IMR-90 (cell line): Measurements from ENCODE around the gene ORAI1. TPM values are rescaled to one million over a fixed set of nuclear protein-coding genes. Genes with fewer than 3 reads are reported as not detected.

ENCODE experiments used
- ATAC-seq: fragments of 200-7000 bp; cut with Tn5 transposase; 2 replicates; pipeline ENCODE4 v1.9.1; 2020; ENCODE audit warnings: low read depth, mild to moderate bottlenecking, moderate library complexity
- BruUV-seq: library from RNA; stranded (reverse); fragments of 400-500 nt; replicated peaks from 2 replicates; lab custom pipeline; 2021; lab: Mats Ljungman, UMichigan
- CTCF ChIA-PET: fragments of 300-600 bp; formaldehyde crosslinking; extraction: SDS; loops from one replicate; lab custom pipeline; 2021; ENCODE audit warnings: antibody characterized with exemption; lab: Yijun Ruan, JAX
- POLR2A ChIA-PET: fragments of 300-600 bp; sonication (Branson Sonifier 250); formaldehyde crosslinking; loops from one replicate; lab custom pipeline; 2022; ENCODE audit warnings: antibody characterized with exemption; ENCODE audit not compliant: unreplicated experiment; lab: Charles Lee
- DNase-seq: peaks from one replicate; pipeline ENCODE4 v3.0.0; 2013
- H2AFZ ChIP-seq: replicated peaks from 2 replicates; pipeline ENCODE3; 2013; ENCODE audit warnings: low read length, mild to moderate bottlenecking; ENCODE audit not compliant: poor library complexity
- H2AK5ac ChIP-seq: 2 replicates; pipeline ENCODE4 v1.6.1; 2013; ENCODE audit warnings: low read depth, low read length, inconsistent platforms
- H2AK9ac ChIP-seq: replicated peaks from 2 replicates; pipeline ENCODE3; 2013; ENCODE audit warnings: mild to moderate bottlenecking, low read depth, low read length, moderate library complexity; ENCODE audit not compliant: poor library complexity
- H2BK120ac ChIP-seq: 2 replicates; pipeline ENCODE4 v1.6.1; 2013; ENCODE audit warnings: low read depth, low read length, inconsistent platforms
- H2BK15ac ChIP-seq: 3 replicates; pipeline ENCODE4 v1.6.1; 2013; ENCODE audit warnings: low read depth, low read length, inconsistent platforms
- H2BK20ac ChIP-seq: 2 replicates; pipeline ENCODE4 v1.6.1; 2013; ENCODE audit warnings: low read depth, mild to moderate bottlenecking, inconsistent platforms, low read length, moderate library complexity
- H2BK5ac ChIP-seq: 2 replicates; pipeline ENCODE4 v1.6.1; 2013; ENCODE audit warnings: mild to moderate bottlenecking, low read depth, low read length, inconsistent platforms; ENCODE audit not compliant: poor library complexity, severe bottlenecking
- H3K14ac ChIP-seq: replicated peaks from 2 replicates; pipeline ENCODE4 v1.6.1; 2013; ENCODE audit warnings: low read depth, low read length, inconsistent platforms
- H3K18ac ChIP-seq: 2 replicates; pipeline ENCODE4 v1.6.1; 2013; ENCODE audit warnings: low read depth, low read length, control low read depth
- H3K23ac ChIP-seq: 2 replicates; pipeline ENCODE4 v1.6.1; 2013; ENCODE audit warnings: low read depth, low read length, inconsistent platforms
- H3K27ac ChIP-seq: 2 replicates; pipeline ENCODE4 v1.5.1; 2013; ENCODE audit warnings: mild to moderate bottlenecking, control low read depth, low read length; ENCODE audit not compliant: insufficient read depth
- H3K27me3 ChIP-seq: 2 replicates; pipeline ENCODE4 v1.6.1; 2013; ENCODE audit warnings: low read length; ENCODE audit not compliant: control insufficient read depth, insufficient read depth
- H3K36me3 ChIP-seq: 2 replicates; pipeline ENCODE4 v1.6.1; 2013; ENCODE audit warnings: low read length, mixed read lengths; ENCODE audit not compliant: control insufficient read depth, insufficient read depth
- H3K4ac ChIP-seq: 2 replicates; pipeline ENCODE4 v1.6.1; 2013; ENCODE audit warnings: low read depth, low read length, inconsistent platforms
- H3K4me1 ChIP-seq: 2 replicates; pipeline ENCODE4 v1.6.1; 2013; ENCODE audit warnings: low read length, mixed read lengths; ENCODE audit not compliant: control insufficient read depth, insufficient read depth
- H3K4me2 ChIP-seq: 2 replicates; pipeline ENCODE4 v1.6.1; 2013; ENCODE audit warnings: low read depth, mild to moderate bottlenecking, control low read depth, low read length, moderate library complexity
- H3K4me3 ChIP-seq: 2 replicates; pipeline ENCODE4 v1.5.1; 2013; ENCODE audit warnings: low read depth, mild to moderate bottlenecking, control low read depth, low read length, moderate library complexity; ENCODE audit not compliant: insufficient read depth
- H3K56ac ChIP-seq: 2 replicates; pipeline ENCODE4 v1.6.1; 2013; ENCODE audit warnings: low read length, inconsistent platforms; ENCODE audit not compliant: insufficient read depth; ENCODE audit errors: extremely low read depth
- H3K79me1 ChIP-seq, 2 experiments: 2 replicates each; pipeline ENCODE4 v1.6.1; 2013; ENCODE audit warnings: low read length in 2 of 2, inconsistent platforms in 1 of 2, low read depth in 1 of 2
- H3K9ac ChIP-seq: 2 replicates; pipeline ENCODE4 v1.6.1; 2013; ENCODE audit warnings: low read depth, low read length, control low read depth
- H3K9me1 ChIP-seq: 2 replicates; pipeline ENCODE4 v1.6.1; 2013; ENCODE audit warnings: low read length, inconsistent platforms; ENCODE audit not compliant: insufficient read depth
- H3K9me3 ChIP-seq: 2 replicates; pipeline ENCODE4 v1.6.1; 2013; ENCODE audit warnings: low read length; ENCODE audit not compliant: control insufficient read depth, insufficient read depth
- H4K20me1 ChIP-seq: 2 replicates; pipeline ENCODE4 v1.6.1; 2013; ENCODE audit warnings: low read length, inconsistent platforms; ENCODE audit not compliant: insufficient read depth
- H4K5ac ChIP-seq: 2 replicates; pipeline ENCODE4 v1.6.1; 2013; ENCODE audit warnings: mild to moderate bottlenecking, low read depth, low read length, control low read depth
- H4K8ac ChIP-seq, 2 experiments: 2 replicates each; pipeline ENCODE4 v1.6.1; 2013; ENCODE audit warnings: low read depth in 2 of 2, low read length in 2 of 2, control low read depth in 1 of 2, inconsistent platforms in 1 of 2
- H4K91ac ChIP-seq: 2 replicates; pipeline ENCODE4 v1.6.1; 2013; ENCODE audit warnings: low read depth, low read length, inconsistent platforms; ENCODE audit not compliant: insufficient read depth
- CEBPB ChIP-seq: IDR thresholded peaks from 2 replicates; pipeline ENCODE4 v1.6.1; 2012; ENCODE audit warnings: low read depth, low read length, improper control_type of control experiment
- CHD1 ChIP-seq: IDR thresholded peaks from 2 replicates; pipeline ENCODE4 v1.6.1; 2012; ENCODE audit warnings: low read depth, low read length, improper control_type of control experiment
- CTCF ChIP-seq: conservative IDR thresholded peaks from 2 replicates; pipeline ENCODE4 v1.5.1; 2012; ENCODE audit warnings: mild to moderate bottlenecking, low read depth, low read length, improper control_type of control experiment
- ELK1 ChIP-seq: fragments of 150-350 bp; IDR thresholded peaks from 2 replicates; pipeline ENCODE4 v1.6.1; 2016; ENCODE audit warnings: low read depth, mild to moderate bottlenecking, low read length, moderate library complexity, borderline replicate concordance
- FOS ChIP-seq: fragments of 150-350 bp; IDR thresholded peaks from 2 replicates; pipeline ENCODE4 v1.6.1; 2016; ENCODE audit warnings: low read depth, low read length
- MAFK ChIP-seq: IDR thresholded peaks from 2 replicates; pipeline ENCODE4 v1.6.1; 2012; ENCODE audit warnings: low read depth, low read length, improper control_type of control experiment
- MAZ ChIP-seq: IDR thresholded peaks from 2 replicates; pipeline ENCODE4 v1.6.1; 2012; ENCODE audit warnings: low read depth, mild to moderate bottlenecking, low read length, improper control_type of control experiment, moderate library complexity, borderline replicate concordance
- MXI1 ChIP-seq: IDR thresholded peaks from 2 replicates; pipeline ENCODE4 v1.6.1; 2012; ENCODE audit warnings: low read depth, mild to moderate bottlenecking, low read length, moderate library complexity, borderline replicate concordance
- NFE2L2 ChIP-seq: fragments of 150-350 bp; IDR thresholded peaks from 2 replicates; pipeline ENCODE4 v1.6.1; 2016; ENCODE audit warnings: low read depth, mild to moderate bottlenecking, low read length
- POLR2A ChIP-seq: IDR thresholded peaks from 2 replicates; pipeline ENCODE4 v1.6.1; 2012; ENCODE audit warnings: mild to moderate bottlenecking, low read depth, low read length
- RCOR1 ChIP-seq: IDR thresholded peaks from 2 replicates; pipeline ENCODE4 v1.6.1; 2012; ENCODE audit warnings: mild to moderate bottlenecking, low read length, improper control_type of control experiment; ENCODE audit not compliant: insufficient replicate concordance
- RFX5 ChIP-seq: IDR thresholded peaks from 2 replicates; pipeline ENCODE4 v1.8.0; 2012; ENCODE audit warnings: low read depth, mild to moderate bottlenecking, low read length, moderate library complexity
- SMC3 ChIP-seq: fragments of 150-350 bp; IDR thresholded peaks from 2 replicates; pipeline ENCODE4 v1.6.1; 2016; ENCODE audit warnings: low read depth, mild to moderate bottlenecking, antibody characterized with exemption, low read length, moderate library complexity
- USF2 ChIP-seq: fragments of 150-350 bp; IDR thresholded peaks from 2 replicates; pipeline ENCODE4 v1.6.1; 2017; ENCODE audit warnings: mild to moderate bottlenecking, antibody characterized with exemption, low read length, low read depth
- WGBS, 2 experiments: methylation state at CpG; one replicate each; pipeline versions ENCODE4 v1.1.5 to v1.1.7; 2013; ENCODE audit warnings: missing lambda C conversion rate in 2 of 2; ENCODE audit not compliant: insufficient read length in 1 of 2; ENCODE audit errors: extremely low coverage in 2 of 2; 5-methylcytosine and 5-hydroxymethylcytosine counted together
- dilution Hi-C: fragments of 300-500 bp; cut with HindIII; formaldehyde crosslinking; loops from one replicate; pipeline ENCODE4 v1.14.3; 2018; ENCODE audit warnings: low sequenced_read_pairs; ENCODE audit not compliant: unreplicated experiment
- in situ Hi-C: fragments of 300-500 bp; cut with MboI; formaldehyde crosslinking; loops from 3 replicates; pipeline ENCODE4 v1.14.3; 2019; ENCODE audit warnings: low sequenced_read_pairs, inconsistent platforms, mixed read lengths
- intact Hi-C: fragments of 100-400 bp; cut with micrococcal nuclease; formaldehyde crosslinking; loops from 2 replicates; pipeline ENCODE4 v1.10.0; 2022
- polyA plus RNA-seq, 3 experiments: library from polyadenylated mRNA; depleted of rRNA; stranded (reverse); fragments of >200 nt; gene quantifications; 2 replicates each; pipeline ENCODE4 v1.2.3, GENCODE V29; 2012; ENCODE audit warnings: low replicate concordance in 1 of 3
- total RNA-seq: library from RNA; depleted of rRNA; stranded (reverse); fragments of >200 nt; gene quantifications from 2 replicates; pipeline ENCODE4 v1.2.3, GENCODE V29; 2012

ORAI1 gene
- total and polyA plus RNA-seq, 2 of the 4 experiments (the other 2 are of a cell fraction): 3.9 to 22.7 TPM

GRCh38 chr12:121637231-121637914 lies 11.0 kb downstream of the ORAI1 start:
- peaks cover 3 to 54% of the 10 kb centered on the region in 2 experiments; a peak in 3 of 4 replicates for H3K79me1 ChIP-seq

More at GRCh38 chr12:121637231-121637914, 11.0 kb downstream of the ORAI1 start:
- no peak overlapping the region for H2AK5ac ChIP-seq
- dilution Hi-C loops (no loop called here), intact Hi-C loops (no loop called here), in situ Hi-C loops (no loop called here)
- peaks cover 8% of the 10 kb centered on the region; the same call in 1 of the 2 replicates for H3K36me3 ChIP-seq
- H3K27me3 ChIP-seq: no peaks in the 10 kb centered on the region
- no peak overlapping the region for H2BK15ac ChIP-seq
- H4K5ac ChIP-seq: no peak overlapping the region; the same call in 1 of the 2 replicates
- no peak overlapping the region for H3K56ac ChIP-seq
- H3K23ac ChIP-seq: no peak overlapping the region
- H4K20me1 ChIP-seq: peaks cover 2% of the 10 kb centered on the region
- DNase-seq: no peak
- no peak overlapping the region for H3K27ac ChIP-seq
- no peak overlapping the region for H2BK5ac ChIP-seq
- 84% methylated on average over 5 of the region's 10 CpGs; no CpG with 5 or more reads in 1 of the 2 experiments for WGBS, 2 experiments
- ATAC-seq: no peak
- no peak overlapping the region for H3K4me3 ChIP-seq
- peaks cover 11% of the 10 kb centered on the region for H3K4me1 ChIP-seq
- H2BK20ac ChIP-seq: no peak overlapping the region
- H3K9me1 ChIP-seq: peaks cover 12% of the 10 kb centered on the region
- no peak overlapping the region for H3K14ac ChIP-seq
- H4K8ac ChIP-seq: 0 out of 4 replicates have a peak overlapping the region, but pooled peaks of 1 of the 2 experiments have one; percentile 16
- H2AFZ ChIP-seq: no peak overlapping the region
- BruUV-seq: no TSS peak
- peak overlapping the region; percentile 5 for H2AK9ac ChIP-seq
- H3K9me3 ChIP-seq: no peaks in the 10 kb centered on the region
- no peak overlapping the region for H2BK120ac ChIP-seq
- H3K18ac ChIP-seq: no peak overlapping the region
- TF ChIP-seq POLR2A: no peak
- no peak for TF ChIP-seq FOS
- no peak for TF ChIP-seq CEBPB
- TF ChIP-seq CTCF: no peak
- no peak for TF ChIP-seq RFX5
- no peak for TF ChIP-seq RCOR1
- no peak for TF ChIP-seq NFE2L2
- TF ChIP-seq CHD1: no peak
- no peak for TF ChIP-seq MAZ
- no peak for TF ChIP-seq USF2
- no peak for TF ChIP-seq ELK1
- no peak for TF ChIP-seq SMC3
- TF ChIP-seq MXI1: no peak
- TF ChIP-seq MAFK: no peak
- ChIA-PET CTCF (interaction anchor here (1.1 kb wide), 1 partner anchor 11 kb away, joined by 3 read pairs; the partner anchor contains the start of gene ORAI1), POLR2A (no interaction called here)
- no peak overlapping the region for H3K4ac ChIP-seq
- H4K91ac ChIP-seq: no peak overlapping the region
- H3K4me2 ChIP-seq: no peak overlapping the region
- peak overlapping the region; percentile 36; the same call in 1 of the 2 replicates for H3K9ac ChIP-seq
